Mucosa of descending colon (tissue), 3 donors: Measurements from ENCODE around the gene UPF1. TPM values are rescaled to one million over a fixed set of nuclear protein-coding genes. Genes with fewer than 3 reads are reported as not detected.
A peak's percentile ranks its signal among the peaks of the same experiment; 100 is the strongest.

Experiments used
- ATAC-seq: fragments of 200-7000 bp; cut with Tn5 transposase; one replicate; pipeline ENCODE4 v1.9.1; 2020; ENCODE audit warnings: mild to moderate bottlenecking, moderate library complexity
- DNase-seq, 3 donors: peaks; one replicate each; pipeline ENCODE4 v3.0.0-alpha.2; 2020
- H3K36me3 ChIP-seq: fragments of 200-600 bp; one replicate; pipeline ENCODE4 v1.8.0; 2021; ENCODE audit warnings: low read depth, mild to moderate bottlenecking
- H3K4me1 ChIP-seq: fragments of 200-600 bp; one replicate; pipeline ENCODE4 v1.8.0; 2021; ENCODE audit warnings: low read depth, mild to moderate bottlenecking
- H3K4me3 ChIP-seq: fragments of 200-600 bp; one replicate; pipeline ENCODE4 v1.8.0; 2021; ENCODE audit warnings: mild to moderate bottlenecking
- H3K9me3 ChIP-seq: fragments of 200-600 bp; one replicate; pipeline ENCODE4 v1.8.0; 2021; ENCODE audit warnings: mild to moderate bottlenecking
- CTCF ChIP-seq: fragments of 200-600 bp; IDR thresholded peaks from one replicate; pipeline ENCODE4 v1.8.0; 2022; ENCODE audit warnings: antibody characterized with exemption, mild to moderate bottlenecking
- intact Hi-C, 2 donors: fragments of 100-400 bp; cut with DNase I in 1 of 2; cut with micrococcal nuclease in 1 of 2; formaldehyde crosslinking; loops; one replicate each; pipeline versions ENCODE4 v1.11.0 to v1.11.1; 2022; cut with DNase I, micrococcal nuclease
- total RNA-seq, 3 donors: library from RNA; stranded (reverse); fragmentation: NEBNext Ultra II Directional in 2 of 3; extraction: Animal tissue kit (Norgen Biotek cat#: 25700) in 2 of 3; gene quantifications; one replicate each; pipeline versions ENCODE4 v1.2.1 to v1.2.4, GENCODE V29; 2021 to 2023
- donor health status: DM: no; HTN: no; CAD: no; lungs with moderate emphysema.
- donor health status: DM: no; HTN: no; CAD: no.
- donor health status: DM: no; HTN: yes; CAD: no.

UPF1 gene
- total RNA-seq, 3 donors from 2014 or later = 79.2 to 87.2 (median 83.4) TPM

GRCh38 chr19:18833849-18834643, 2.3 kb downstream of the UPF1 start:
- Histone ChIP-seq H3K4me3 (no peak overlapping the region), H3K36me3 (no peaks in the 10 kb centered on the region), H3K9me3 (no peaks in the 10 kb centered on the region), H3K4me1 (peaks cover 53% of the 10 kb centered on the region)
- no peak for TF ChIP-seq CTCF
- DNase-seq (peak in 1 of 3 donors; percentile 71), ATAC-seq (peak; percentile 72)
- intact Hi-C loops = no loop called here

- no peaks in the 10 kb centered on the region for H3K36me3 ChIP-seq
- H3K9me3 ChIP-seq = no peaks in the 10 kb centered on the region
- H3K4me1 ChIP-seq = peaks cover 59% of the 10 kb centered on the region
- no peak overlapping the region for H3K4me3 ChIP-seq
- no peak for TF ChIP-seq CTCF
- intact Hi-C loops = no loop called here
- ATAC-seq (no peak), DNase-seq (no peak)
These were observed 2.9 kb downstream of the UPF1 start for GRCh38 chr19:18834644-18834984.

GRCh38 chr19:18839465-18840287, 7.9 kb downstream of the UPF1 start:
- Histone ChIP-seq H3K9me3 (no peaks in the 10 kb centered on the region), H3K36me3 (no peaks in the 10 kb centered on the region), H3K4me1 (peaks cover 63% of the 10 kb centered on the region), H3K4me3 (no peak overlapping the region)
- TF ChIP-seq CTCF = no peak
- intact Hi-C loops = loop anchor here in 1 of 2 donors (10.0 kb wide), 1 partner anchor 245 kb away; no protein-coding TSS in a partner anchor
- ATAC-seq (no peak), DNase-seq (no peak)

GRCh38 chr19:18840288-18841267, 8.8 kb downstream of the UPF1 start:
- intact Hi-C loops = loop anchor here in 1 of 2 donors (10.0 kb wide), 1 partner anchor 246 kb away; no protein-coding TSS in a partner anchor
- H3K36me3 ChIP-seq = no peaks in the 10 kb centered on the region
- no peak for DNase-seq
- H3K4me3 ChIP-seq = no peak overlapping the region
- TF ChIP-seq CTCF = no peak
- no peak for ATAC-seq
- H3K4me1 ChIP-seq = peaks cover 55% of the 10 kb centered on the region
- no peaks in the 10 kb centered on the region for H3K9me3 ChIP-seq

- H3K4me3 ChIP-seq = no peak overlapping the region
- peaks cover 47% of the 10 kb centered on the region for H3K4me1 ChIP-seq
- ATAC-seq = no peak
- no peaks in the 10 kb centered on the region for H3K36me3 ChIP-seq
- no peak for DNase-seq
- no peaks in the 10 kb centered on the region for H3K9me3 ChIP-seq
- no peak for TF ChIP-seq CTCF
- intact Hi-C loops = loop anchor here in 1 of 2 donors (10.0 kb wide), 1 partner anchor 247 kb away; no protein-coding TSS in a partner anchor
These were observed 9.6 kb downstream of the UPF1 start for GRCh38 chr19:18841400-18841799.
